CD4-positive, alpha-beta T cell treated with Interferon gamma for 1 hour (primary cell): ENCODE measurements around the gene XYLT1.
"Not testable (repeated sequence)": the region's sequence is repeated elsewhere in the genome, so short reads cannot be mapped to it uniquely, and the experiment has no call there.

Source experiments
- DNase-seq: peaks from one replicate; pipeline ENCODE4 v3.0.0-alpha.2; 2020

The XYLT1 gene

DNA sequence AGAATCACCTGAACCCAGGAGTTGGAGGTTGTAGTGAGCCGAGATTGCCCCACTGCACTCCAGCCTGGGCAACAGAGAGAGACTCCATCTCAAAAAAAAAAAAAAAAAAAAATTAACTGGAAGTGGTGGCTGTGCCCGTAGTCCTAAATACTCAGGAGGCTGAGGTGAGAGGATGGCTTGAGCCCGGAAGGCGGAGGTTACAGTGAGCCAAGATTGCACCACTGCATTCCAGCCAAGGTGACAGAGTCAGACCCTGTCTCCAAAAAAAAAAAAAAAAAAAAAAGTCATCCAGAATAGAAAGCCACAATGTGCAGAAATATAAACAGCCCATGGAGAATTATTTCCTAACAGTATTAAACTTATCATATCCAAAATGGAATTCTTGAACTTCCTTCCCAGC, 11.6 kb upstream of the XYLT1 start:
- not testable (repeated sequence) for DNase-seq

DNA sequence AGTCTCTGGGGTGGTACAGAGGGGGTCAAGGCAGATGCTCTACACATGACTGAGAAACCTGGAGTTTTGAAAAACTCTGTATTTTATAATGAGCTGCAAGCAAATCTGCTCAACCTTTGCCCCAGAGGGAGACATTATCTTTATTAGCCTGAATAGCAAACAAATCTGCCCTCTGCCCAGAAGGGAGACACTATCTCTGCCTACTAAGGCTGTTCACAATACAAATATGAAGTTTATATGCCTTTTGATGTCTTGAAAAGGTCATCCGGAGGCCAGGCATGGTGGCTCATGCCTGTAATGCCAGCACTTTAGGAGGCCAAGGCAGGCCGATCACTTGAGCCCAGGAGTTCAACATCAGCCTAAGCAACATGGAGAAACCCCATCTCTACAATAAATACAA, 11.0 kb upstream of the XYLT1 start:
- DNase-seq = no peak

DNA sequence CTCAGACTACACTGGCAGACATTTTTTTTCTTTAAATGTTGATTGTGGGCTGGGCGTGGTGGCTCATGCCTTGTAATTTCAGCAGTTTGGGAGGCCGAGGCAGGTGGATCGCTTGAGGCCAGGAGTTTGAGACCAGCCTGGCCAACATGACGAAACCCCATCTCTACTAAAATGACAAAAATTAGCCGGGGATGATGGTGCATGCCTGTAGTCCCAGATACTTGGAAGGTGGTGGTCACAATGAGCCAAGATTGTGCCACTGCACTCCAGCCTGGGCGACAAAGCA, 6.4 kb upstream of the XYLT1 start:
- not testable (repeated sequence) for DNase-seq

DNA sequence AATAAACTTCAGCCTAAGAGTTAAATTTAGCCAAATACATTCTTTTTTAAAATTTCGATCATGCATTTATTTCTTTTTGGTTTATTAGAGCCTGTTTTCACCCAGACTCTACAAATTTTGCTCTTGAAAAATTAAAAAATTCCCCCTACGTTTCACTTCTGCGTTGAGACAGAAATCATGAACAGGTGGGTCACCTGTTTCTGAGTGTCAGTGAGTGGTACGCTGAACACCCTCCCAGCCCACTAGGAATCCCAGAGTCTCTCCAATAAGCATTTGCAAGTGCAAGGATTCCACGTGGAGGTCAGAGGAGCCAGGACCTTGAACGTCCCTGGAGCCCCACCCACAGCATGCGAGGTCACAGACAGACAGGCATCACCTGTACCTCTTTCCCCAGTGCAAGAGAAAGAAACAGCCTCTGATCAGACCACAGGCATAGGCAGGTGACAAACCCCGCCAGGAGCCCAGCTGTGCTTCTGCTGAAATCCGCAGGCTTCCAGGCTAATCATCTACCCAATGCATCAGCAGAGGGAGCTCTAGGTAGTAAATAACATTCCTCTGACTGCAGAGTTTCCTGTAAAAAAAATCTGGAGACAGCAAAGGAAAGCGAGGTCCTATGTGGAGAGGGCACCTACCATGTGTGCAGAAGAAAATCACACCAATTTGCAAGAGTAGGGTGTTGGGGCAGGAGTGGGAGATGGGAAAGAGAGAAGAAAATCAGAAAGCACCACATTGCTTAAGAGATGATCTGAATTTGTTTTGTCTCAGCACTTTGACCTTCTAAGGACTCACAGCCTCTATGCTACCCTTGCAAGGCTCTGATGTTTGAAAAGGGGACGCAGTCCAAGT, 5.9 kb upstream of the XYLT1 start:
- DNase-seq = peak; percentile 38

DNA sequence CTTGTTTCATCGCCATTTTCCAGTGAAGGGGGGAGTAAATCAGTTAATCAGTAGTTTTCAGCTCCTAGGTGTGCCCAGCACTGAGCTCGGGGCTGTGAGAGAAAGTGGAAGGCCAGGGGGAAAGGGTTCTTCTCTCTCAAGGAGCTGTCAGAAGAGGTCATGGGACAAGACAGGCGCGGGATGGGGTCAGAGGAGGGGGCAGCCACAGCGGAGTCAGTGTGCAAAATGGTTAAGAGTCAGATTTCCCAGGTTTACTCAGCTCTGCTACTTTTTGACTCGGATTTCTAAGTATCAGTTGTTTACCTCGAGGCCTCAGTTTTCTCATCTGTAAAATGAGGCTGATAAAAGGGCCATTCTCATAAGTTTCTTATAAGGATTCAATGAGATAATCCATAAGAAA, 4.3 kb upstream of the XYLT1 start:
- DNase-seq = no peak

DNA sequence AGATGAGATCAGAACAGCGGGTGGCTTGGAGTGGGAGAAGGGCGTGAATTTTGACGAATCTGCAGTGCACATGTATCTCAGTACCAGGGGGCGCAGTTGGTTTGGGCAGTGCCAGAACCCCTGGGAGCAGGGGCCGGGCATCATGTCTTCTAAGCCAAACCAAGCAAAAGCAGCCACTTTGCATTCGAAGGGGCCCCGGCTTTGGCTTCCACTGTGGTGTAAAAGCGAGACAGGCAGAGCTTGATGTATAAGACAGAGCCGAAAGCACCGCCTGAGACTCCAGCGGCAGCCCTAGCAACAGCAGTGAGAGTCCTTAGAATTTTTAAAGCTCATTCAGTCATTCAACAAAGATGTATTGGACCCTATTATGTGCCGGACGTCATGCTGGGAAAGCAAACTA, 3.8 kb upstream of the XYLT1 start:
- peak; percentile 7 for DNase-seq

DNA sequence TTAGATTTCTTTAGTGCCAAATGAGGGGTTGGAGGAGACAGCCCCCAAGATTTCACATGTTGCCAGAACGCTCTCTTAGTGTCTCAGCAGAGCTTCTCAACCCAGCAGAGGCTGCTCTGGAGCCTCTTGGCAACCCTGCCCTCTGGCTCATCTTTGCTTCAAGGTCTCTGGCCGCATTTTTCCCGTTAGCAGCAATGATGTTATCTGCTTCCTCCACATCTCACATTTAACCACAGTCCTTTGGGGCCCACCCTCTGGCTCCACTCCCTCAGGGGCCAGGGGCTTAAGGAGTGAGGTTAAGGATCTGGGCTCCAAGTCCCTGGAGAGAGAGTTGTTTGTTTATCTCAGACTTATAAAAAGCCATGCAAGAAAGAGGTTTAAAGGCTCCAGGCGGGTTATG, 3.3 kb upstream of the XYLT1 start:
- no peak for DNase-seq

DNA sequence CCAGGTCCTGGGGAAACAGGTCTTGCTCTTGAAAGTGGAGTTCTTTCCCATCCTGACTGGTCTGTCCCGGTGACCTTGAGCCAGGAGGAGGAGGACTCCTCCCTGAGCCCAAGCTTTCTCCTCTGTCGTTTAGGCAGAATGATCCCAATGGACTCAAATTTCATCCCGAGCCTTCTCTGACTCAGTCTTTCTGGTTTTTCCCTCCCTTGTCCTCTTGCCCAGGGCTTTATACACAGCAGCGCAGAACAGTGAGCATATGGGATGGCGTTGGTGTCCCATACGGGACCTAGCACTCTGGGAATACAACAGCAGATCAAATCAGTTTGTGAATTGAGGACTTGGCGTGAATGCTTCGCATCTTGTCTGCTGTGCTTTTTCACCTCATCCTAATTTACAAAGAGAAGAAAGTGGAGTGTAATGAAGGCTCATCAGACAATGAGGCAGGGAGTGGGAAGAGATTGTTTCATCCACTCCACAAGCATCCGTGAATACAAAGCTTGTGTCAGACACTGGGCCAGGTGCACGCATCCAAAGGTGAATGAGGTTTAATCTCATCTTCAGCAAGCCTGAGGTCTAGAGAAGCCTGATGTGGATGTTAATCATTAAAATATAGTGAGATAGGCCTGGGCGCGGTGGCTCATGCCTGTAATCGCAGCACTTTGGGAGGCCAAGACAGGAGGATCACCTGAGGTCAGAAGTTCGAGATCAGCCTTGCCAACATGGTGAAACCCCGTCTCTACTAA, 1.1 kb upstream of the XYLT1 start:
- DNase-seq = no peak

DNA sequence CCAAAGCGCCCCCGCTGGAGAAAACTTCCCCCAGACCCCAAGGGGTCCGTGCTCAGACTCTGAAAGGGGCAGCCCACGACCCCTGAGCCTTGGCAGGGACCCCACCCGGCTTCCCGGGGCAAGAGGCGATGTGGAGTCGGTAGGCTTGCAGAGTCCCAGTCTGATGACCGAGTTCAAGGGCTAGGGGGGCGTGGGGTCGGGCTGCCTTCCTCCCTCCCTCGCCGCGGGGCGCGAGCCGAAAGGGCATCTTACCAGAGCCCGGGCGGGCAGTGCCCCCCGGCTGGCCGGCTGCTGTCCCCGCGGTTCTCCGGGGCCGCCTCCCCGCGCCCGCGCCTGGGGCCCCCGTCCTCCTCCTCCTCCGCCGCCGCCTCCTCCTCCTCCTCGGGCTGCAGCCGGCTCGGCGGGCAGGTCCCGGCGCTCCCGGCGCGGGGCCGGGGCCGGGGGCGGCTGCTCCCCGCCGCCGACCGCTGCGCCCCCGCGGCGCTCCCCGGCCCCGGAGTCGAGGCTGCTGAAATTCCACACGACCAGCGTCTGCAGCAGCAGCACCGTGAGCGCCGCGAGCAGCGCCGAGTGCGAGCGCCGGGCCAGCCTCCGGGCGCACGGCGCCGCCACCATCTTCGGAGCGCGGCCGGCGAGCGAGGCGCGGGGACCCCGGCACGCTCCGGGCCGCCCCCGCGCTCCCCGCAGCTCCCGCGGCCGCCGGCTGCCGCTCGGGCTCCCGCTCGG, 415 bp downstream of the XYLT1 start:
- DNase-seq = peak; percentile 3

DNA sequence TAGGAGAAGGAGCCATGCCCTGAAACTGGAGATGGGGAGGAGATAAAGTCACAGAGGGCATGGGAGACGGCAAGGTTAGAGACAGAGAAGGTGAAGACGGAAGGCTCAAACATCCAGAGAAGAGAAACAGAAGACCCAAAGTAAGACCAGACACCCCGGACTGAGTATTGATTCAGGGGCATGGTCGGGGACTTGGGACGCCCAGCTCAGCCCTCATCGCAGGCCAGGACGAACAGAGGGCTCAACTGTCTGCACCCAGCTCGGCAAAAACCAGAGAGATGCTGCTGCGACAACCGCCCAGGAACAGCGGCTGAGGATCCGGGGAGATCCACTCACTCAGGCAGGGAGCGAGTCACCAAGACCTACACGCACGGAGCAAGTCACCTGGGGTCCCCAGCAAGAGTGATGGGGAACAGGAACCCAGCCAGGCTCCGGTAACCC, 999 bp downstream of the XYLT1 start:
- DNase-seq = peak; percentile 16

DNA sequence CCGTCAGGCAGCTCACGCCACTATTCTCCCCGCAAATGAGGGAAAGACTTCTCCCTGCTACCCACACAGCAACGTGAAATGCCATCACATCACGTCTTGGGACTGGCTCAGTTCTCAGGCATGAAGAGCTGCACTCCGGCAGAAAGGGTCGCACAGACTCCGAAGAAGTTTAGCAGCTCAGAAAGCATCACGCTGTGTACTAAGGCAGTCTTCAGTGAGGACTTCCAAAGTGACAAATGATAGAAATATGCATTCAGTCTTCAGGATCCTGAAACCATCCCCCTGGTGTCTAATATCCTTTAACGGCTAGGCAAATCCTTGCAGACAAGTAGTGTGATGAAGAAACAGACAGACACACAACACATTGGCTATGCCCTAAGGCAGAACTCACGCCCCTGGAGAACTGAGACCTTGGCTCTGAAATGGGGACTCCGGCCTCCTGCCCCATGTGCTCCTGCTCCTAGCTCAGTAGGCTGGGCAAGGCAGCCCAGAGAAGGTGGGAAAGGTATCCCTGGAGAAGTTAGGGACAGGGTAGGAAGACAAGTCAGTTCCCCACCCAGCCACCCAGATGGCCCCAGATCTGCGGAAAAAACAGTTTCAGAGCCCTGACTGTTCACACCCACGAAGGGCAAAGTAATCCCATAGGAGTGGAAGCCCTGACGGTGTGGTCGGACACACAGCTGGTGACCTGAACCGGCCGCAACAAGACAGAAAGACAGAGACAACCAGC, 1.6 kb downstream of the XYLT1 start:
- DNase-seq = no peak

DNA sequence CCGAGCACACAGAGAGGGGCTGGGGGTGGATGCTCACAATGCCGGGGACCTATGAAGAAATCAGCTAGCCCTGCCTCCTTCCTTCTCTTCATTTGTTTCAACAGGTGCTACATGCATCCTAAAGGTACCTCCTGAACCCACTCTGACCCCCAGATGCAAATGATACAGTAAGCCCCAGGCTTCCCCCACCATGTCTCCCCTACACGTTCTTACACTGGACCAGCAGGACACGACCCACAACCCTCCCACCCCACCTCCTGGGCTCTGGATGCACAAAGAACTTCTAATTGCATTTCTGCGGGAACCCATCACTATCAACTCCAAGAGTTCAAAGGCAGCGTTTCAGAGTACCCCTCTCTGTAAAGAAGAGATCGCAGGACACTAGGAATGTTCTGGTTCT, 2.1 kb downstream of the XYLT1 start:
- no peak for DNase-seq

DNA sequence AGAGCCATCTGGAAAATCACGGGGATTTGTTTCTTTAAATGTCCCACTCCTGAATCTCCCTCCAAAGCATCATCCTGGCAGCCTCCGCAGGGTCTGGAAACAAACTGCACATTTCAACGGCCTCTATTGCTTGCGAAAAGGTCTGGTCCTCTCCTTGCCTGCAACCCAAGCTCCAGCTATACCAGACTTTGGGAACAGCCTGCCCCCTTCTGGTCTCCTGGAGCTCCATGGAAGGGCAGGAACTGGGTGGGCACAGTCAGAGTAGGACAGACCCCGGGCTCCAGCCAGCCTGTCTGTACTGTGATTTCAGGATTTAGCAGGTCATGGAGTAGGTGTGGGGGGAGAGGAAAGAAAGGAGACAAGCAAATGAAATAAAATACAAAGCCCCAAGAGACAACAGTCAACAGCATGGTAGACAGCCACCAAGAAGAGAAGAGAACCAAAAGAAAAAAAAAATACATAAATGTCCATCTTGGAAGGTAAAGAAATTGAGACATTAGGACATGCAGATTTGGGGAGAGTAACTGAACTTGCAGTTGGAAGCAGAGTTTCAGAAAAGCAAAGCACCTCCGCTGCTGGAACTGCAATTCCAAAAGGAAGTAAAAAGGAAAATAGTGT, 2.7 kb downstream of the XYLT1 start:
- peak; percentile 45 for DNase-seq

DNA sequence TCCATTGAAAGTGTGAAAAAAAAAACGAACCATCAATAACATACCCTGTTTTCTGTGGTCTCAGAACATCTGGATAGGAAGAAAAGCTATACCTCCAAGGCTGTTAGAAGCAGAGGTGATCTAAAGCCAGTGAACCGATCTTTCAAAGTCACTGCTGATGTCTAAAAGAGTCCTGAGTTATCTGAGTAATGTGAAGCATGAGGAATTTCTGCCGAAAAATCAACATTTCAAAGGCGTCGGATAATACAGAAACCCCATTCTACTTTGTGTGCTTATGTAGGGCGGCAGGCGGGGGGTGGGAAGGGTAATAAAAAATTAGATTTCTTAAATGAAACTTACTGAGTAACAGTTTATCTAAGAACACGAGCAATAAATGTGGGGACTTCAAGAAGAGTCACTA, 3.9 kb downstream of the XYLT1 start:
- no peak for DNase-seq

DNA sequence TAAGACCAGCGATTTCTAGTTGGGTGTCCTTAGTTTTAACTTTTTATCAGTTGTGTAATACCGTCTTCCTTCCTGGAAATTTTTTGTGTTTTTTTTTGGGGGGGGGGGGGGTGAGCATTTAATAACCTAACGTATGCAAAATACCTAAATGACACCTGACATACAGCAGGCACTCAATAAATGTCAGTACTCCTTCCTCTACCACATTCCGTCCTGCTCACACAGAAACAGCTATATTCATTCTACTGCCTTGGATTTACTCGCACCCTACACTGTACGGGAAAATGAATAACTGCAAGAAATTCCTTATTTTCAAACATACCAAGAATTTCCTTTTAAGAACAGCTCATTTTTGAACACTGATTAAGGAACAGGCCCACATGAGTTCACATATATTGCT, 5.3 kb downstream of the XYLT1 start:
- no peak for DNase-seq

DNA sequence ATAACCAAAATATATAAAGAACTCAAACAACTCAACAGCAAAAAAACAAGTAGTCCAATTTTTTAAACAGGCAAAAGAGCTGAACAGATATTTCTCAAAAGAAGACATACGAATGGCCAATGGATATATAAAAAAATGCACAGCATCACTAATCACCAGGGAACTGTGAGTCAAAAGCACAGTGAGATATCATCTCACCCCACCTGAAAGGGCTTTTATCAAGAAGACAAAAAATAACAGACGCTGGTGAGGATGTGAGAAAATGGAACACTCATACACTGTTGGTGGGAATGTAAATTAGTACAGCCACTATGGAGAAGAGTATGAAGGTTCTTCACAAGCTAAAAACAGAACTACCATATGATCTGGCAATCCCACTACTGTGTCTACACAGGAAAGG, 7.4 kb downstream of the XYLT1 start:
- no peak for DNase-seq

DNA sequence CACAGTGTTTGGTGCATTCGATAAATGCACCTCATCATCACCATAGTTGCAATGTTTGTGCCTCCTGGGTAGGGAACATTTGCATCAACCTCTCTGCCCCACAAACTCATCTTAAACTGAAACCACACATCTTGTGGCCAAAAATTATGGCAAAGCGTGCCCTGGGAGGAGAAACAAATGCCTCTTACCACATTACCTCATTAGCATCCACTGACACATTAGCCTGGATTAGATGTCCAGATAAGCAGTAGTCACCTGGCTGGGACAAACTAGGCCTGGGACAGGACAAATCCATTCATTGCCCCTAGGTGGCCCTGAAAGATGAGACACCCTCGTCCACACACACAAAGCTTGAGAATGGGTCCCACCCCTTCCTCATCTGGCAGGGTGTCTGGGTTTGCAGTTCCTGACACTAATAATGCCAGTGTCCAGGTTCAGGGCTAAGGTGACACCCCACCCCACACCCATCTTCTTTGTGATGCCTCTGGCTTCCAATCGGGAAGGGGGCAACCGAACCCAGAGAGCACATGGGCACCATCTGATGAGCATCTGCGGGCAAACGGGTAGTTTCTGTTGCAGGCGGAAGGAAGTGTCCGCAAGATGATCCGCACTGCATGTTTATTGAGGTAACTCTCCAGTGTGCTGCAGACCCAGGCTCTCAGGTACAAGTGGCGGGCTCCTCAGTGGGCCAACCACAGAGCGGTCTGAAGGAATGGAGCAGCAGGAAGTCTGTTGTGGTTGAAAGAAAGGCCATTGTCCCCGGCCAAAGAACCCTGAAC, 8.6 kb downstream of the XYLT1 start:
- peak; percentile 41 for DNase-seq

DNA sequence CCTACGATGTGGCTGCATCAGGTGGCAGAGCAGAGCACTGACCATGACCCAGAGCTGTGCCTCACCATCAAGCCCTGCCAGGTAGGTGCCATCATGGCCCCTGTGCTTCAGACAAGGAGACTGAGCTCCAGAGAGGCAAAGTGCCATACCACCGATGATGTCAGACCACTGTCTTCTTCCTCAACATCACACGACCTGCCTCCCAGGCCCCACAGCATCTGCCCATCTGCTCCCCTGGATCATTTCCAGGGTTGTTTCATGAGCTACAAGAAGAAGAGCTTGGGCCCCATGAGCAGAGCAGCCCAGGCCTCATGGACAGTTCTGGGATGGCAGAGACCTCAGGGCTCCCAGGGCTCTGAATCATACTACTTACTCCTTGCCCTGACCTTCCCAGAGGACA, 9.9 kb downstream of the XYLT1 start:
- DNase-seq = no peak

DNA sequence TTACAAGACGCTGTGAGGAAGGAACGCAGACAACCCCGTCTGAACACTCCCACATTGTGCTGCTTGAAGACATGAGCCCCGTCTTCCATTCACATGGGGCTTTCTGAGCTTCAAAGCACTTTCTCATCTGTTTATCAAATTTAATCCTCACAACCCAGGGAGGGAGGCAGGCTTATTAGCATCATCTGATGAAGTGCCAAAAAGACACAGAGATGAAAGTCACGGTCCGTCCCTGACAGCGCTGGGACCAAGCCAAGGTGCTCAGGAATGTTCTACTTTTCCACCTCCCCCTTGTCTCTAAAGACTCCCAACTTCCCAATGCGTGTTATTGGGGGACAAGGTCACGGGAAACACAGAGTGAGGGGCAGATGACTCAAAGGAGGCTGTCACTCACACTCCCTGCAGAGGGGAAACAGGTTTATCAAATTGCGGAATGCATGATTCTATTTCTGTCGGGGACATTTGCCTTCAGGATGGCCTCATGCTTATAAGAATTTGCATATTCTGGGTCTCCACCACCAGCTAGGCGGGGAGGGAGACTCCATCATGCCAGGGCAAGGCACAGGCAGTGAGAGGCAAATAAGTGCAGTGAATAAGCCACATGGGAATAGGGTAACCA, 10.7 kb downstream of the XYLT1 start:
- DNase-seq = peak; percentile 12

DNA sequence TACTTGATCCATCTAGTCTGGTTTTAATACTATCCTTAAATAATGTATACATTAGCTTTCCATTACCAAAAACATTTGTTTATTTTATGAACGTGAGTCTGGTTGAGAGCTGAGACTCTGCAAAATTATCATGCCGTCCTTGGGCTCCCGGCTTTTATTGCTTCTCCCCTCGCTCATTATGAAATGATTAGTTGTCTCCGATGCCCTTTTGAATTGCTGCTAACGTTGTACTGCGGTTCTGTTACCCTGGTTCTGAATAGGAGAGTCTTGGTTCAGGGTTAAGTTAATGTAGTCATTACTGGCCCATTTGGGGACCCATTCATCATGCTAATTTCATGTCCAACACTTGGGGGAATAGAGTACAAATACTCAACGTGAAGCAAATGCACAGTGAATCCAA, 12.8 kb downstream of the XYLT1 start:
- DNase-seq = no peak

DNA sequence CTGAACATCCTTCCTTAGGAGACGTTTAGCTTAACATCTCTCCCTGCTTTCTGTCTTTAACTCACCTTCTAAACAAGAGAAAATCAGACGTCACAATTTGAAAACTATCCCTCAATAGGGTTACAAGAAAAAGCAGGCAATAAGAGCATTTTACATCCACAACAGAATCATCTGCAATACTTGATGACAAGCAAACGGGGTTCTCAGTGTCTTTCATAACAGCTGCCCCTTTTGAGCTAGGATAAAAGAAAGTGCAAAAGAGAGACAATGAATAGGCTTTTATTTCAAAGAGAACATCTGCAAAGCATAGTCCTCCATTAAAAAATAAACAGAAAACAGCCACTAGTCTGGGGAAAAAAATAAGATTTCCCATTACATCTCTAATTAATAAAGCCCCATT, 13.2 kb downstream of the XYLT1 start:
- DNase-seq = no peak
